IPS-20b (cell line): Measurements from ENCODE around the gene KDM2B.

Experiments used
- H3K27ac ChIP-seq: one replicate; pipeline ENCODE4 v1.5.1; 2013; ENCODE audit warnings: low read length
- H3K27me3 ChIP-seq: 2 replicates; pipeline ENCODE4 v1.6.1; 2013; ENCODE audit warnings: mild to moderate bottlenecking, low read length, inconsistent platforms; ENCODE audit not compliant: insufficient read depth
- H3K36me3 ChIP-seq: 2 replicates; pipeline ENCODE4 v1.6.1; 2013; ENCODE audit warnings: low read depth, mild to moderate bottlenecking, inconsistent platforms, low read length, moderate library complexity; ENCODE audit not compliant: insufficient read depth
- H3K4me1 ChIP-seq: 2 replicates; pipeline ENCODE4 v1.6.1; 2013; ENCODE audit warnings: mild to moderate bottlenecking, control low read depth, inconsistent platforms, low read length, moderate library complexity; ENCODE audit not compliant: insufficient read depth
- H3K4me3 ChIP-seq: 2 replicates; pipeline ENCODE4 v1.5.1; 2013; ENCODE audit warnings: mild to moderate bottlenecking, low read length, inconsistent platforms
- H3K9ac ChIP-seq: 2 replicates; pipeline ENCODE4 v1.6.1; 2013; ENCODE audit warnings: low read depth, mild to moderate bottlenecking, inconsistent platforms, low read length, moderate library complexity
- H3K9me3 ChIP-seq: 2 replicates; pipeline ENCODE4 v1.6.1; 2013; ENCODE audit warnings: mild to moderate bottlenecking, low read depth, low read length, inconsistent platforms; ENCODE audit not compliant: insufficient read depth

Gene KDM2B

GRCh38 chr12:121461048-121461447 is 119.8 kb downstream of the KDM2B start:
- Histone ChIP-seq H3K9me3 (no peaks in the 10 kb centered on the region), H3K36me3 (0 out of 2 replicates have a peak, but pooled peaks cover 3% of the 10 kb centered on the region), H3K4me3 (no peak overlapping the region), H3K4me1 (no peaks in the 10 kb centered on the region), H3K27ac (no peak overlapping the region), H3K27me3 (peaks cover 6% of the 10 kb centered on the region; the same call in 1 of the 2 replicates), H3K9ac (no peak overlapping the region)

DNA sequence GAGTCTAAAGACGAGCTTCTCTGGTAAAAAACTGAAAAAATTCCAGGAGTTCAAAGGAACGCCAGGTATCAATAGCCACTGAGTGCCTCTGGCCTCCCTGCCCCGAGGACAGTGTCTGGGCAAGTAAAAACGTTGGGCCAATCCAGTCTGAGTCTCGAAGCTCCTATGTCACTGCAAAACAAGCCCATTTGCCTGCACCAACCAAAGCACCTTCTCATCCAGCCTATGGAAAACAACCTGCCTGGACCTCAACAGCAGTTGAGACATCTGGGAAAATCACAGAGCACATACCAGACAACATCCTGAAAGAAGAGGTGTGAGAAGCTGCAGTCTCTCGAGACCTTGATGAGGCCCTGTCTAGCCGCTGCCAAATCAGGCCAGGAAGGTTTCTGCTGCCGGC is 124.3 kb downstream of the KDM2B start:
- no peak overlapping the region for H3K9ac ChIP-seq
- H3K9me3 ChIP-seq: no peaks in the 10 kb centered on the region
- no peaks in the 10 kb centered on the region for H3K4me1 ChIP-seq
- H3K27me3 ChIP-seq: no peaks in the 10 kb centered on the region
- peaks cover 21% of the 10 kb centered on the region; the same call in 1 of the 2 replicates for H3K36me3 ChIP-seq
- no peak overlapping the region for H3K27ac ChIP-seq
- no peak overlapping the region for H3K4me3 ChIP-seq

DNA sequence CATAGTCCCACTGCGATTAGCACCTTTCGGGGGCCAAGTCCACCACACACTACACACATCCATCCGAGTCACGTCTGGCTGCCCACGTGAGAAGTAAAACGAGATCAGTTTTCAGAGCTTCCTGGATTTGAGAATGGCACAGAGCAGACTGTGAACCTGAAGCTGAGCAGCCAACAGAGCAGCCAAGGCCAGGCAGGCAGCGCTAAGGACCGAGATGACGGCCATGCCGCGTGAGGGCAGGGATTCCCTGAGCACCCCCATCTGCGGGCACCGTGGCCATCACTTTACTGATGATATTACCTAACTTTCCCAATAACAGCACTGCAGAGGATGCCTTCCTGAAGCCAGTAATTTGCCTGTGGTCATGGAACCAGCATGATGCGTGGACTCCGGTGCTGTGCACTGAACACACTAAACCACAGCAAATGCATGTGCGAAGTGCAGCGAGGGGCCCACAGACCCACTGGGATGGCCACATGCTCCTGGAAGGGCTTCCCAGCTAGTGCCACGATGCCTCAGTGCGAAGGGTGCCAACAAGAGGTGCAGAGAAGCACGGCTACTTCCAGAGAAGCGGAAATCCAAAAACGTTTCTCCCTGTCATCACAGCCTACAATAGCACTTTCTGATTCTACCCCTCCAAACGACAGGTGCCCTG is 124.9 kb downstream of the KDM2B start:
- Histone ChIP-seq H3K27ac (no peak overlapping the region), H3K9ac (no peak overlapping the region), H3K27me3 (no peaks in the 10 kb centered on the region), H3K36me3 (peaks cover 27% of the 10 kb centered on the region), H3K4me3 (no peak overlapping the region), H3K4me1 (no peaks in the 10 kb centered on the region), H3K9me3 (no peaks in the 10 kb centered on the region)

DNA sequence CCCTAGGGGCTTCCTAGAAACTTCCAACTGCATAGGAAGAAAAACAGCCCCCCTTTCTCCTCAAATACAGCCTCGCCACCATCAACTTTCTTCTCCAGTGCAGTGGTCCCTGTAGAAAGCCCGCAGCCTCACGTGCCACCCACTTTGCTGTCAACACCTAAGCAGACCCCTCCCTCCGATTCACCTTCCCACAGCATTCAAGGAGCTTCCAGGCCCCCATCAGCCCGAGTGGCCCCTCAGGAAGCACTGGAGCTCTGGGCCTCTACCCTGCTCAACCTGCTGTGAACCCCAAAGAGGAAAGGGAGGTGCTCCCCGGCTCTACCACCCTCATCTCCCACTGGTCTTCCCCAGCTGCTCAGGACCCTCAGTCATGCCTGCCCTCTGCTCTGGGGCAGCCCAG is 125.9 kb downstream of the KDM2B start:
- Histone ChIP-seq H3K4me3 (no peak overlapping the region), H3K9ac (no peak overlapping the region), H3K27ac (no peak overlapping the region), H3K9me3 (no peaks in the 10 kb centered on the region), H3K4me1 (no peaks in the 10 kb centered on the region), H3K27me3 (no peaks in the 10 kb centered on the region), H3K36me3 (peaks cover 28% of the 10 kb centered on the region)

DNA sequence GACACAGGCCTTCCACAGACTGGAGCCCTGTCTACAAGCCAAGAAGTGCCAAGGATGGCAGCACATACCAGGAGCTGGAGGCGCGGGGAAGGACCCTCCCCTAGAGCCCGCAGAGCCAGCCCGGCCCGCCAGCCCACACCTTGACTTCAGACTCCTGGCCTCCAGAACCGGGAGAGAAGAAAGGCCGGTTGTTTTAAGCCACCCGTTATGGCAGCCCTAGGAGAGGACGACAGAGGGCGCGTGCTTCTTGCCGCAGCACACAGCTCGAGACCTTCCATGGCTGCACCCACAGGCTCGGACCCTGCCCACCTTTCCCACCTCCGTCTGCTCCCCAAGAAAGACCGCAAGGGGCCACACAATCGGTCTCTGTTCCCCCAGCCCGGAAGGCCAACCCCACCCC is 127.2 kb downstream of the KDM2B start:
- Histone ChIP-seq H3K9me3 (no peaks in the 10 kb centered on the region), H3K27ac (no peak overlapping the region), H3K9ac (no peak overlapping the region), H3K27me3 (no peaks in the 10 kb centered on the region), H3K36me3 (peaks cover 32% of the 10 kb centered on the region), H3K4me1 (no peaks in the 10 kb centered on the region), H3K4me3 (no peak overlapping the region)

DNA sequence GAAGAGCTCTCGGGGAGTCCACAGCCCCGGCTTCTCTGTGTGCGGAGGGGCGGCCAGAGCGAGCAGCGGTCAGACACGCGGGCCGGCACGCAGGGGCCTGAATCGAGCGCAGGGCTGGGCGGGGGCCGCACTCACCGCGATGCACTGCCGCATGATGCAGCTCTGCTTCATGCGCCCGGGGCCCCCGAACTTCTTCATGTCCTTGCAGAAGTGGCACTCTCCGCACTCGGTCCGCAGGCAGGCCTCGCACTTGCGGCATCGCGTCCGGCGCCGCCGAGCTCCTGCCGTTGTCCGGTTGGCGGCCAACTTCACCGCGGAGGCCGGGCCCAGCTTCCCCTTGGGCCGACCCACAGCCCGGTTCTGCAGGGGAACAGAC is 127.8 kb downstream of the KDM2B start:
- Histone ChIP-seq H3K27me3 (no peaks in the 10 kb centered on the region), H3K36me3 (peaks cover 32% of the 10 kb centered on the region), H3K27ac (no peak overlapping the region), H3K4me1 (no peaks in the 10 kb centered on the region), H3K9me3 (no peaks in the 10 kb centered on the region), H3K9ac (no peak overlapping the region), H3K4me3 (no peak overlapping the region)

- Histone ChIP-seq H3K36me3 (peaks cover 32% of the 10 kb centered on the region), H3K4me3 (no peak overlapping the region), H3K27ac (no peak overlapping the region), H3K9ac (no peak overlapping the region), H3K27me3 (no peaks in the 10 kb centered on the region), H3K9me3 (no peaks in the 10 kb centered on the region), H3K4me1 (no peaks in the 10 kb centered on the region)
These were observed 128.4 kb downstream of the KDM2B start for GRCh38 chr12:121452340-121452984.

GRCh38 chr12:121451961-121452339 is 128.9 kb downstream of the KDM2B start:
- no peaks in the 10 kb centered on the region for H3K27me3 ChIP-seq
- H3K4me1 ChIP-seq: no peaks in the 10 kb centered on the region
- no peaks in the 10 kb centered on the region for H3K9me3 ChIP-seq
- H3K9ac ChIP-seq: no peak overlapping the region
- H3K4me3 ChIP-seq: no peak overlapping the region
- no peak overlapping the region for H3K27ac ChIP-seq
- H3K36me3 ChIP-seq: peaks cover 32% of the 10 kb centered on the region

DNA sequence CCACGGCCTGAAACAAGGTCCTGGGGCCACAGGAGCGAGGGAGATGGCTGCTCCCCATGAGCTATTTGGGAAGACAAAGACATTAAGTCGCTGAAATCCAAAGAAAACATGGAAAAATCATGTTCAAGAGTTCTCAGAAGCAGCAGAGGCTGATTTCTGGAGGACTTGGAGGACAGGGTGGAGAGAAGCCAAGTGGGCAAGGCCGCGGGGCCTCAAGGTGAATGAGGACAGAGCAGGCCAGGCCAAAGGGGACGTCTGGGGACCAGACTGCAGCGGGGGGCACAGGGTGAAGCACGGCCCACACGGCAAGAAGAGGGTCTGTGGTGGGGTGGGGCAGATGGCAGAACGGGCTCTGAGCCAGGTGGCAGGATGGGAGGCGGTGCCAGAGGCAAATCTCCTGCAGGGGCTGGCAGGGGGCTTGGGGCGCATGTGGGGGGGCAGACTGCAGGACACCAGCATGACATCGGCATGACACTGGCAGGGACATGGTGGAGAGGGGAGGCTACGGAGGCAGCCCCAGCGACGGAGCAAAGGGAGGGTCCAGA is 132.0 kb downstream of the KDM2B start:
- Histone ChIP-seq H3K36me3 (peaks cover 56% of the 10 kb centered on the region), H3K4me1 (no peaks in the 10 kb centered on the region), H3K9me3 (no peaks in the 10 kb centered on the region), H3K4me3 (no peak overlapping the region), H3K9ac (no peak overlapping the region), H3K27ac (no peak overlapping the region), H3K27me3 (no peaks in the 10 kb centered on the region)

DNA sequence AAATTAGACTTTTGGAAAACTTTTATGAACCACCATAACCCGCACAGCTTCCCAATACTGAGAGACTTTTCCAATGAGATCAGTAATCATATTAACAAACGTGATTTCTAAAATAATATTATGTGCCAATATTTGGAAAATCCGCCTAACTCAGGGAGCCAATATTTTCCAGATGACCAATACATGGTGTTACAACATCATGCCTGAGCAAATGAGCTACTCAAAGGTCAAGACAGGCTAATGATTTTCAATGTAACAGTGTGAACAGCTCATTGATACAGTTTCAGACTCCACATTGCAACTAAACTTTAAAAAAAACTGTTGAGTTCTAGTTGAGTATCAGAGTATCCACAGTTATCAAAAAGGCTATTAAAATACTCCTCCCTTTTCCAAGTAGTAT is 134.1 kb downstream of the KDM2B start:
- H3K4me1 ChIP-seq: no peaks in the 10 kb centered on the region
- no peak overlapping the region for H3K27ac ChIP-seq
- no peaks in the 10 kb centered on the region for H3K9me3 ChIP-seq
- no peak overlapping the region for H3K9ac ChIP-seq
- no peak overlapping the region for H3K4me3 ChIP-seq
- no peaks in the 10 kb centered on the region for H3K27me3 ChIP-seq
- peaks cover 53% of the 10 kb centered on the region for H3K36me3 ChIP-seq

- H3K9ac ChIP-seq: no peak overlapping the region
- no peak overlapping the region for H3K27ac ChIP-seq
- no peaks in the 10 kb centered on the region for H3K27me3 ChIP-seq
- peaks cover 62% of the 10 kb centered on the region for H3K36me3 ChIP-seq
- no peaks in the 10 kb centered on the region for H3K4me1 ChIP-seq
- H3K9me3 ChIP-seq: no peaks in the 10 kb centered on the region
- H3K4me3 ChIP-seq: no peak overlapping the region
These were observed 136.0 kb downstream of the KDM2B start for GRCh38 chr12:121444842-121445202.
